Lower leg skin (tissue), 4 donors: Measurements from ENCODE around the gene LYST. TPM values are rescaled to one million over a fixed set of nuclear protein-coding genes. Genes with fewer than 3 reads are reported as not detected.
"Not testable (repeated sequence)": the region's sequence is repeated elsewhere in the genome, so short reads cannot be mapped to it uniquely, and the experiment has no call there.

Experiments
- DNase-seq, 2 donors: peaks; one replicate each; pipeline ENCODE4 v3.0.0-alpha.2; 2019; ENCODE audit warnings: low spot score in 2 of 2
- H3K4me3 ChIP-seq: fragments of 200-600 bp; sonication (generic); 2 replicates; pipeline ENCODE4 v1.5.1; 2017; ENCODE audit warnings: mild to moderate bottlenecking, low read depth; ENCODE audit not compliant: poor library complexity, severe bottlenecking
- POLR2A ChIP-seq, 2 donors: fragments of 450-650 bp; IDR thresholded peaks; one replicate each; pipeline ENCODE4 v1.6.1; 2016 to 2017; ENCODE audit warnings: antibody characterized with exemption in 2 of 2, mild to moderate bottlenecking in 1 of 2, moderate library complexity in 1 of 2
- WGBS, 2 donors: methylation state at CpG; one replicate each; pipeline ENCODE4 v1.1.5; 2018; 5-methylcytosine and 5-hydroxymethylcytosine counted together
- intact Hi-C: fragments of 100-400 bp; cut with DNase I; formaldehyde crosslinking; loops from one replicate; pipeline ENCODE4 v1.15.0; 2023; ENCODE audit warnings: low total_unique reads
- total RNA-seq, 4 donors: library from RNA; depleted of rRNA; stranded (reverse); fragments of >200 nt; gene quantifications; one replicate each; pipeline ENCODE4 v1.1.0, GENCODE V29; 2016
- TF ChIP-seq, protein P1 (sequence below), 3 donors: fragments of 450-650 bp; IDR thresholded peaks; one replicate each; pipeline ENCODE4 v1.5.1; 2016; ENCODE audit warnings: antibody characterized with exemption in 3 of 3, mild to moderate bottlenecking in 3 of 3, moderate library complexity in 2 of 3

The LYST gene
- total RNA-seq, 4 donors from 2014 or later = 38.5 to 43.9 (median 40.9) TPM

DNA sequence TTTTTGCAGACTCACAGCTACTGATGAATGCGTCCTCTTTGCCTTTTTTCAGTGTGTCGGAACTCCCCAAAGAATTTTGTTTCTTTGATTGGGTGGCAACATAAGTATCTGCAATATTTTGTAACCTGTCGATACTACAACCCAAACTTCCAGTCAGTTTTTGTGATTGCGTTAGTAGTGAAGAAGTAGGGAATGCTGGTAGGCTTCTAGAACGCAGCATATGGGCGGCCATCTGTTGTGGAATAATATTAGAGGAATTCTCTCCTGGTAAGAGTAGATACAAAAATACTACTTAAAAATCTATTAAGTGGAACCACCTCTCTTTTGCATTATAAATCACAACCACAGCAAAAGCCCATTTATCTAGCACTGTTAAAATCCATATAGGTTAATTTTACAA, 107.4 kb downstream of the LYST start:
- no peak overlapping the region for H3K4me3 ChIP-seq
- intact Hi-C loops = no loop called here
- no peak for DNase-seq
- TF ChIP-seq, protein P1, sequence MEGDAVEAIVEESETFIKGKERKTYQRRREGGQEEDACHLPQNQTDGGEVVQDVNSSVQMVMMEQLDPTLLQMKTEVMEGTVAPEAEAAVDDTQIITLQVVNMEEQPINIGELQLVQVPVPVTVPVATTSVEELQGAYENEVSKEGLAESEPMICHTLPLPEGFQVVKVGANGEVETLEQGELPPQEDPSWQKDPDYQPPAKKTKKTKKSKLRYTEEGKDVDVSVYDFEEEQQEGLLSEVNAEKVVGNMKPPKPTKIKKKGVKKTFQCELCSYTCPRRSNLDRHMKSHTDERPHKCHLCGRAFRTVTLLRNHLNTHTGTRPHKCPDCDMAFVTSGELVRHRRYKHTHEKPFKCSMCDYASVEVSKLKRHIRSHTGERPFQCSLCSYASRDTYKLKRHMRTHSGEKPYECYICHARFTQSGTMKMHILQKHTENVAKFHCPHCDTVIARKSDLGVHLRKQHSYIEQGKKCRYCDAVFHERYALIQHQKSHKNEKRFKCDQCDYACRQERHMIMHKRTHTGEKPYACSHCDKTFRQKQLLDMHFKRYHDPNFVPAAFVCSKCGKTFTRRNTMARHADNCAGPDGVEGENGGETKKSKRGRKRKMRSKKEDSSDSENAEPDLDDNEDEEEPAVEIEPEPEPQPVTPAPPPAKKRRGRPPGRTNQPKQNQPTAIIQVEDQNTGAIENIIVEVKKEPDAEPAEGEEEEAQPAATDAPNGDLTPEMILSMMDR (IDR thresholded peaks at IDR 0.05) = no peak
- TF ChIP-seq POLR2A (IDR thresholded peaks at IDR 0.05) = no peak
- WGBS, 2 donors = 94 to 96% methylated on average over 6 of the region's 6 CpGs

DNA sequence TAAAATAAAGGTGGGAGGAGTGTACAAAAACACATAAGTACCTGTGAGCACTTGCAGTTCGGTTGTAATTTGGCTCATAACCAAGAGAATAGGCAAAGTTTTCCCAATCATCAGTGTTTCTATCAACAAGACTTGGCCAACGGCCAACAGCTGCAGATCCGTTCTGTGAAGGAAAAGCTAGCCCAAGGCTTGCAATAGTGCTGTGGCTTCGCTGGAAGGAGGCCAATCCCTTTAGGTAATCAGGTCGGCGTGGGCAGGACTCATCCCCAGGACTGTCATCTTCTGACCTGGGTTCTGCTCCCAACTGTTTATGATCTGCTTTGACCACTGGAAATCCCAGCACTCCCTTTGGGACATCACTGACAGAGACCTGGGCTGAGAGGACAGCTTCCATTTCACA, 107.8 kb downstream of the LYST start:
- WGBS, 2 donors = 37 to 43% methylated on average over 6 of the region's 6 CpGs
- no peak overlapping the region for H3K4me3 ChIP-seq
- TF ChIP-seq POLR2A (IDR thresholded peaks at IDR 0.05) = no peak
- TF ChIP-seq, protein P1 (IDR thresholded peaks at IDR 0.05) = no peak
- DNase-seq = no peak
- intact Hi-C loops = no loop called here

DNA sequence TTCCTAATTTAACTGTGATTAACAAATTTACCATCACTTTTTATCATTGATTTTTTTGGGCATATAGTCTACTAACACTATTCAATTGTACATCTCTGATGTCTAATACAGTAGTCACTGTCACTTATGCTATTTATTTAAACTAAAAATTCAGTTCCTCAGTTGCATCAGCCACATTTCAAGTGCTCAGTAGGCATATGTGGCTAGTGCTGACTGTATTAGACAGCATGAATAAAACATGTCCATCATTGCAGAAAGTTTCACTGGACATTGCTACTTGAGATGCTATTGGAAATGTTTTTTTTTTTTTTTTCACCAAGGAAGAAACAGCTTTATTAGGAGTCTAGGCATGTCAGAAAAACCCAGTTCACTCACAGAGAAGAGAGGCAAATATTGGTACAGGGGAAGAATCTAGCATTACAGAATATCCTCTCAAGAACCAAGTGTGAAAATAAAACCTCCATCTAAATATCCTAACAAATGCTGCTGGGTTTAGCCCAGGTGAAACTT, 109.1 kb downstream of the LYST start:
- DNase-seq = no peak
- no peak for TF ChIP-seq POLR2A (IDR thresholded peaks at IDR 0.05)
- TF ChIP-seq, protein P1 (IDR thresholded peaks at IDR 0.05) = no peak
- no peak overlapping the region for H3K4me3 ChIP-seq
- intact Hi-C loops = no loop called here

DNA sequence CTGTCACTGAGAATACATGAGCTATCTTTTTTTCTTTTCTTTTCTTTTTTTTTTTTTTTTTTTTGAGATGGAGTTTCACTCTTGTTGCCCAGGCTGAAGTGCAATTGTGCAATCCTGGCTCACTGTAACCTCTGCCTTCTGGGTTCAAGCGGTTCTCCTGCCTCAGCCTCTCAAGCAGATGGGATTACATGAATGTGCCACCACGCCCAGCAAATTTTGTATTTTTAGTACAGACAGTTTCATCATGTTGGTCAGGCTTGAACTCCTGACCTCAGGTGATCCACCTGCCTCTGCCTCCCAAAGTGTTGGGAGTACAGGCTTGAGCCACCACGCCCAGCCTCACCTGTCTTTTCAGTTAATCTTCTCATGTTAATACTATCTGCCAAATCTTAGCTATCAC, 112.5 kb downstream of the LYST start:
- WGBS, 2 donors = 84 to 92% methylated on average over 3 of the region's 3 CpGs
- intact Hi-C loops, DNase-seq, H3K4me3 ChIP-seq: not testable (repeated sequence)

DNA sequence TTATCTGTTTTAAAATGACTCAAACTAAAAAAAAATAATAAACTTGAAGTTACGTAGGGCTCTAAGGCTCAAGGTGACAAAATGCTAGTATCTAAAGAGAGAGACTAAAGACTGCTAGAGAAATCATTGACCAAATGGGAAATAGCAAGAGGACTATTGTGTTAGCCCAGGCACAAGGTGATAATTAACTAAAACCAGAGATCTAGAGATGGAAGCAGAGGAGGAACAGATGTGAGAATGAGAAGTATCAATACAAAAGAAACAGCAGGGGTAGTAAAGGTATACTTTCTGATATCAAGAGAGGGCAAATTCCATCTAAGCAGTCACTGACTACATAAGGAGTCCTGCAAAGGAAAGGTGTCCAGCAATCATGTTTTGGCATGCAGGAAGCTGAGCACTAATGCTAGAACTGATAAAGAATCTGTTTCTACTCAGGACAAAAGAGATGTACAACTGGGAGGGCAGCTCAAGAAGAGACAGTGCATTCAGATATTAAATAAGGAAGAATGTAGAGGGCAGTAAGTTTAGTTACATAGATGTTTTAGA, 116.9 kb downstream of the LYST start:
- 91 to 97% methylated on average over 1 of the region's 1 CpG for WGBS, 2 donors
- intact Hi-C loops = no loop called here

DNA sequence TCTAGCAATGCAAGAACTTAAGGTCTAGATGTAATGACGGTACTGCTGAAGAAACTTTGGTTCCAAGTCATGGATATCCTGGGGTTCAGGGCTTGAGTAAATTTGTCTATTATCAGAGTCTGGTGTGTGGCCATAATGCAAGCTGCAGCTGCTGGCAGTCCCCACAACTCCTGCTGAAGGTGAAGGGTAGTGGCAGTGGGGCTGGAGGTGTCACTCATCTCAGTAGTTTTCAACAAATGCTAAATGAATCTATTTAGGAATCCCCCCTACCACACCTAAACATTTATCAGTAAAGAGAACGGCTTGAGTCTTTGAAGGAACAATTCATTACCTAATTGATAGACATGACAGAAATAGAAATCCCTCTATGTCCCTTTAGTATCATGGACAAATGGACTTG, 118.0 kb downstream of the LYST start:
- WGBS, 2 donors = 85 to 96% methylated on average over 2 of the region's 2 CpGs
- no peak for DNase-seq
- no peak overlapping the region for H3K4me3 ChIP-seq
- intact Hi-C loops = no loop called here
- TF ChIP-seq, protein P1 (IDR thresholded peaks at IDR 0.05) = no peak
- no peak for TF ChIP-seq POLR2A (IDR thresholded peaks at IDR 0.05)

More for the DNA sequence above, 116.9 kb downstream of the LYST start:
- no peak overlapping the region for H3K4me3 ChIP-seq
- TF ChIP-seq, protein P1 (IDR thresholded peaks at IDR 0.05) = no peak
- TF ChIP-seq POLR2A (IDR thresholded peaks at IDR 0.05) = no peak
- no peak for DNase-seq
